Sigmoid colon (tissue), 4 donors: Measurements from ENCODE around the gene MAP1LC3B.

ENCODE experiments used
- EP300 ChIP-seq, 4 donors: sonication (generic); formaldehyde crosslinking; IDR thresholded peaks; one replicate each; pipeline ENCODE4 v1.6.1; 2017; ENCODE audit warnings: antibody characterized with exemption in 4 of 4
- POLR2A ChIP-seq, 2 donors: fragments of 450-650 bp; IDR thresholded peaks; one replicate each; pipeline ENCODE4 v1.6.1; 2016; ENCODE audit warnings: antibody characterized with exemption in 2 of 2, mild to moderate bottlenecking in 2 of 2, moderate library complexity in 2 of 2
- TF ChIP-seq, protein P1 (sequence below), 4 experiments: fragments of 450-650 bp in 3 of 4; fragments of 200-600 bp in 1 of 4; IDR thresholded peaks; one replicate each; pipeline ENCODE4 v1.5.1; 2016 to 2019; ENCODE audit warnings: antibody characterized with exemption in 4 of 4, mild to moderate bottlenecking in 3 of 4, moderate library complexity in 2 of 4

DNA sequence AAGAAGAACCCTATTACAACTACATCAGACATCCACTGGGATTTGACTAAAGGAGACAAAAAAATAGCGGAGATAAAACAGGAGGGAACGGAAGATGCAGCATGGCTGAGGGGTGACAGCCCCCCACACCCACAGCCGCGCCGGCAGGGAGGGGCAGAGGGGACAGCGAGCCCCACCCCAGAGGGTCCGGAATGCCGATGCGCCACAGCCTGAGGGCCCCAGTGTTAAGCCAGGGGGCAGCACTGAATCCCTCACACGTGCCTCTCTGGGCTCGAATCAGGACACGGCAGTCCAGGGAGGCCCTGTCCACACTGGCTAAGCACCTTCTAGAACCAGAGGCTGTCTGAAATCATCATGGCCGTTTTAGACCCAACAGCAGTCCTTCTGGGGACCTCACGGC is 18.8 kb downstream of the MAP1LC3B start:
- TF ChIP-seq, protein P1, sequence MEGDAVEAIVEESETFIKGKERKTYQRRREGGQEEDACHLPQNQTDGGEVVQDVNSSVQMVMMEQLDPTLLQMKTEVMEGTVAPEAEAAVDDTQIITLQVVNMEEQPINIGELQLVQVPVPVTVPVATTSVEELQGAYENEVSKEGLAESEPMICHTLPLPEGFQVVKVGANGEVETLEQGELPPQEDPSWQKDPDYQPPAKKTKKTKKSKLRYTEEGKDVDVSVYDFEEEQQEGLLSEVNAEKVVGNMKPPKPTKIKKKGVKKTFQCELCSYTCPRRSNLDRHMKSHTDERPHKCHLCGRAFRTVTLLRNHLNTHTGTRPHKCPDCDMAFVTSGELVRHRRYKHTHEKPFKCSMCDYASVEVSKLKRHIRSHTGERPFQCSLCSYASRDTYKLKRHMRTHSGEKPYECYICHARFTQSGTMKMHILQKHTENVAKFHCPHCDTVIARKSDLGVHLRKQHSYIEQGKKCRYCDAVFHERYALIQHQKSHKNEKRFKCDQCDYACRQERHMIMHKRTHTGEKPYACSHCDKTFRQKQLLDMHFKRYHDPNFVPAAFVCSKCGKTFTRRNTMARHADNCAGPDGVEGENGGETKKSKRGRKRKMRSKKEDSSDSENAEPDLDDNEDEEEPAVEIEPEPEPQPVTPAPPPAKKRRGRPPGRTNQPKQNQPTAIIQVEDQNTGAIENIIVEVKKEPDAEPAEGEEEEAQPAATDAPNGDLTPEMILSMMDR (IDR thresholded peaks at IDR 0.05), result no peak
- TF ChIP-seq EP300 (IDR thresholded peaks at IDR 0.05) (no peak), POLR2A (IDR thresholded peaks at IDR 0.05) (no peak)
